Endometrial microvascular endothelial cells (primary cell): ENCODE results near the gene C19orf53. TPM values are rescaled to one million over a fixed set of nuclear protein-coding genes. Genes with fewer than 3 reads are reported as not detected.
"Not testable (repeated sequence)": the region's sequence is repeated elsewhere in the genome, so short reads cannot be mapped to it uniquely, and the experiment has no call there.

Experiments used
- in situ Hi-C: cut with HindIII; loops from 2 replicates; pipeline ENCODE4 v1.10.0; 2017; ENCODE audit warnings: low sequenced_read_pairs, low pct_unique_long_range_greater_than_20kb; ENCODE audit errors: inconsistent ontology term
- total RNA-seq: library from RNA; depleted of rRNA; stranded (reverse); fragments of >200 nt; gene quantifications from one replicate; pipeline ENCODE4 v1.2.3, GENCODE V29; 2015; ENCODE audit errors: inconsistent ontology term

Gene C19orf53
- total RNA-seq: 121 TPM

DNA sequence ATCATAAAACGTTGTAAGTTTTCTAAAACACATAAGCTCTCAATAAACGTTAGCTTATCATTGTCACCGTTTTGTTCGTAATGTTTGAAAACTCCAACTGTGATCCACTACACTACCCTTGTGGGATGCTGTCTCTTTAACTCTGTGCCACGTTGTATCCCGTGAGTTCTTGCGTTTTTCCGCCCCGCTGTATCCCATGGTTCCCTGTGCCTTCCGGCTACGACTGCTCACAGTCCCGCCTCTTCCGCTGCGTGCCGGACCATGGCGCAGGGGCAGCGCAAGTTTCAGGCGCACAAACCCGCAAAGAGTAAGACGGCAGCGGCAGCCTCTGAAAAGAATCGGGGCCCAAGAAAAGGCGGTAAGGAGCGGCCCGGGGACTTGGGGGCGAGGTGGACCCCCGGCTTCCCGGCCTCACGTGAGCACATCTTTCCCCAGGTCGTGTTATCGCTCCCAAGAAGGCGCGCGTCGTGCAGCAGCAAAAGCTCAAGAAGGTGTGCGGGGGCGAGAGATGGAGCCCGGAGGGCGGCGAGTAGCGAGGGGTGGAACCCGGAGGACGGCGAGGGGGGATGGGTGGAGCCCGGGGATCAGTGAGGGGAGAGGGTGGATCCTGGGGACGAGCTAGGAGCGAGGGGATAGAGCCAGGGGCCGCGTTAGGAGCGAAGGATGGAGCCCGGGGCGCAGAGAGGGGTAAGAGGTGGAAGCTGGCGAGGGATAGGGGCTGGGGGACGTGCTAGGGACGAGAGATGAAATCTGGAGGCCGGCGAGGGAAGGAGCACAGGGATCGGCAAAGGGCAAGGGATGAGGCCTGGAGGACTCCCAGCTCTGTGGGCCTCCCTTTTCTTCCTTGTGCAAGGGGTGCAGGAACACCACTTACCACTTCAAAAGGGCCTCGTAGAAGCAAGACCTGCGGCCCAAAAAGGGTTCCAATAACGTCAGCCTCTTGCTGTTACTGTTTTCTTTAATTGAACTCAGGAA is at the start of gene C19orf53:
Gene C19orf53, plus strand, starts transcription at position 240 of the 975 bp plus-strand sequence. Its CDS starts 22 bp downstream, at position 262.
- in situ Hi-C loops: no loop called here

DNA sequence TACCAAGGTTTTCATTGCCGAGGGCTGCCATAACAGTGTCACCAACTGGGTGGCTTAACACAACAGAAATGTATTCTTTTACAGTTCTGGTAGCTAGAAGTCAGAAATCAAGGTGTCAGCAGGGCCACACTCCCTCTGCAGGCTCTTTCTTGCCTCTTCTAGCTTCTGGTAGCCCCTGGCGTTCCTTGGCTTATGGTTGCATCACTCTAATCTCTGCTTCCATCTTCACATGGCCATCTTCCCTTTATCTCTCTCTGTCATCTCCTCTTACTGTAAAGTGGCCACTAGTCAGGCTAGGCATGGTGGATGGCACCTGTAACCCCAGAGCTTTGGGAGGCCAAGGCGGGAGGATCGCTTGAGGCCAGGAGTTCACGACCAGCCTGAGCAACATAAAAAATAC is 47.9 kb upstream of the C19orf53 start:
- in situ Hi-C loops: loop anchor here (25.0 kb wide), 1 partner anchor 464 kb away; no protein-coding TSS in a partner anchor

DNA sequence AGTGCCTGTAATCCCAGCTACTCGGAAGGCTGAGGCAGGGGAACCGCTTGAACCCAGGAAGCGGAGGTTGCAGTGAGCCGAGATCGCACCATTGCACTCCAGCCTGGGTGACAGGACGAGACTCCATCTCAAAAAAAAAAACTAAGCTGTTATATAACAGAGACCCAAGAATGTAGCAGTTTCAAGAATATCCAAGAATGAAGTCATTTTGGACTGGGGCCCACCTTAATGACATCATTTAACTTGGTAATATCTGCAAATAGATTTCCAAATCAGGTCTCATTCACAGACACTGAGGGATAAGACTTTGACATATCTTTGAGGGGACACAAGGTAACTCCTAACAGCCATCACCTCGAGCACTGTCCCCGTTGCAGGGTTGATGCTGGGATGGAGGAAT is 46.5 kb upstream of the C19orf53 start:
- in situ Hi-C loops: loop anchor here (25.0 kb wide), 1 partner anchor 465 kb away; no protein-coding TSS in a partner anchor

DNA sequence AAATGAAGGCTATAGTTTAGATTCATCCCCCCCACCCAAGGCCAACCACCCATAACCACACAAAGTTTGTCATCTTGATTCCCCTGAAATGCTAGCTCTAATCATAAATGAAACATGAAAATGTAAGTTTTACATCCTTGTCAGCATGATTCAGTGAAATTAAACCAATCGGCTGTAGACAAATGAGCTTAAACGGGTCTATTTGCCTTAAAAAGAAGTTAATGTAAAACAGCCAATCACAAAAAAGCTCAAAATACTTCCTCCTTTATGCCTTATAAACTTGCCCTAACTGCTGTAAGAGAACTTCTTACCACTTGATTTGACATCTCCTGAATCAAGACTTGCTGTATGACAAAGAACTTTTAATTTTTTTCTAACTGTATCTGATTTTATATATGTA is 44.4 kb upstream of the C19orf53 start:
- in situ Hi-C loops: loop anchor here (25.0 kb wide), 1 partner anchor 468 kb away; no protein-coding TSS in a partner anchor

DNA sequence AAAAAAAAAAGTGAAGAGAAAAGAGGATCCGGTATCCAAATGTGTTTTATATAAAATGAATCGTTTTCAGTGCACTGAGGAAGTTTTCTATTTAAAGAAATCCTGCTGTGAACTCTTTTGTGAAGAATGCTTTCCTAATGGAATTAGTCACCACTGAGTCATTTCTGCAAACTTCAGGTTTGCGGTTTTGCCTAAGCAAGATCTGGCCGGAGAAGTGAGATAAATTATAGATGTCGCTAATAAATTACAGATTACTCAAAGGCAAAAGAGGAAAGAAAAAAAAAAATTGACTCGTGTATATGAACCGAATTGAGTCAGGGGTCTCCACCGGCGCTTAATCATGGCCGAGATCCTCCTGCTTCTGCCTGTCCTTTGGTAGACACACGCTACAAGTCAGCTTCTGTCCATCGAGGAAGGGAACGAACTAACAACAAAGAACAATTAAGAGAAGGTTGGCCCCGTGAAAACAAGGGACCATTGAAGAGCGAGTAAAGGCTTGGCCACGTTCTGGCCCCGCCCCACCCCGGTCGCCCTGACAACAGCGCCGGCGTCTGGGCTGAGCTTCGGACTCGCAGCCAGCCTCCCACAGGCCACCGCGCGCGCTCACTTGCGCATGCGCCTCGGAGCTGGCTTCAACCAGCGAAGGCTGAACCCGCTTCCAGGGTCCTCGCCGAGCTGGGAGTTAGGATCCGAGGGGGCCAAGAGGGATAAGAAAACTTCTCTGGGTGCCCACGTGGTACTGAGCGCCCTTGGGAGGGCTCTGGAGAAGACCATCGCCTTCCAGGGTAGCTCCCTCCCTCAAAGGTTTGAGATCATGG is 42.9 kb upstream of the C19orf53 start:
- in situ Hi-C loops: loop anchor here (25.0 kb wide), 1 partner anchor 469 kb away; no protein-coding TSS in a partner anchor

DNA sequence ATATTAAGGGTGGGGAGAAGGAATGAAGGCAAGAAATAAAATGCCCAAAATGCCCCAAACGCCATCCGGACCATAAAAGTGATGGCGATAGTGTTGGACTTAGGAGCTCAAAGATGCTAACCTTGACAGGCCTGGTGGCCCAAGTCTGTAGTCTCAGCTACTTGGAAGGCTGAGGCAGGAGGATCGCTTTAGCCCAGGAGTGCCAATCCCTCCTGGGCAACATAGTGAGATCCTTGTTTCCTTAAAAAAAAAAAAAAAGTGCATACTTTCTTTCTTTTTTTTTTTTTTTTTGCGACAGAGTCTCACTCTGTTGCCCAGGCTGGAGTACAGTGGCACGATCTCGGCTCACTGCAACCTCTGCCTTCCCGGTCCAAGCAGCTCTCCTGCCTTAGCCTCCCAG is 41.9 kb upstream of the C19orf53 start:
- in situ Hi-C loops: loop anchor here (25.0 kb wide), 1 partner anchor 470 kb away; no protein-coding TSS in a partner anchor

DNA sequence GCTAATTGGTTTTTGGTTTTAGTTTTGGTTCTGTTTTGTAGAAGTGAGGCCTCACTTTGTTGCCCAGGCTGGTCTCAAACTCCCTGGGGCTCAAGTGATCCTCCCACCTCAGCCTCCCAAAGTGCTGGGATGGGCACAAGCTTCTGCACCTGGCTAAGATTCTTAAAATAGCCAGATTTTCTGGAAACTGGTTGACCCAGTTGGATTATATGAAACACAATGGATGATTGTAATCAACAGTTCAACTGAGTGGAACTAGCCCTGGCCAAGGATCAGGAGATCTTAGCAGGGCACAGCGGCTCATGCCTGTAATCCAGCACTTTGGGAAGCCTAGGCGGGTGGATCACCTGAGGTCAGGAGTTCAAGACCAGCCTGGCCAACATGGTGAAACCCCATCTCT is 39.5 kb upstream of the C19orf53 start:
- in situ Hi-C loops: loop anchor here (25.0 kb wide), 1 partner anchor 472 kb away; no protein-coding TSS in a partner anchor

DNA sequence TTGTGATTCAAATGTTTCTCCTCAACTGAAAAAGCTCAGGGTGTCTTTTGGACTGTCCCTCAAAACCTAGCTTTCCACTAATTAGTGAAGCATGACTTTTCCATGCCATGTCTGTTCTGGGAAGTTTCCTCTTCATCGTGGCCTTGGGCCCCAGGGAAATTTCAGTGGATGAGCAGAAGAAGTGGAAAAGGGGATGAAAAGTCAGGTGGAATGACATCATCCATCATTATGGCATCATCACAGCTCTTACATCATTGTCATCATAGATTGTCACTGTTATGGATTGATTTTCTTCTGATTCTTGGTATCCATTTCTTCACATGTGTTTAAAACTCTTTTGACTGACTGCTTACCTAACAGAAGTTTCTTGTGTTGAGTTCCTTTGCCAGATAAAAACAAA is 36.2 kb upstream of the C19orf53 start:
- in situ Hi-C loops: loop anchor here (25.0 kb wide), 1 partner anchor 476 kb away; no protein-coding TSS in a partner anchor

DNA sequence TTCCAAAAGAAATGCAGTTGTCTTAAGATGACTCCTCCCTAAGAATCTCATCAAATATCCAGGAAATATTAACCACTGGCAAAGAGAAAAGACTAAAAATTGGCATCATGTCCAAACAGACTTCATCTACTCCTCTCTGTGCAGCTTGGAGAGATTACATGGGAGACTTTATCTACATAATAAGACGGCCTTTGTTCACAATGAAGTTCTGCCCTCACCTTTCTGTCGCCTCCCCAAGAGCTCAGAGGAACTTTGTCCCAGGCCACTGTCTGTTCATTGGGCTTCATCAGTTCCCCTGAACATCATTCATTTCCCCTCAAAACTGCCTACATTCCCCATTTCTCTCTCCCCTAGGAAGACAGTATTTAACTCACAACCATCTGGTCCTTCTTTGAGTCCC is 32.4 kb upstream of the C19orf53 start:
- in situ Hi-C loops: loop anchor here (25.0 kb wide), 1 partner anchor 480 kb away; no protein-coding TSS in a partner anchor

DNA sequence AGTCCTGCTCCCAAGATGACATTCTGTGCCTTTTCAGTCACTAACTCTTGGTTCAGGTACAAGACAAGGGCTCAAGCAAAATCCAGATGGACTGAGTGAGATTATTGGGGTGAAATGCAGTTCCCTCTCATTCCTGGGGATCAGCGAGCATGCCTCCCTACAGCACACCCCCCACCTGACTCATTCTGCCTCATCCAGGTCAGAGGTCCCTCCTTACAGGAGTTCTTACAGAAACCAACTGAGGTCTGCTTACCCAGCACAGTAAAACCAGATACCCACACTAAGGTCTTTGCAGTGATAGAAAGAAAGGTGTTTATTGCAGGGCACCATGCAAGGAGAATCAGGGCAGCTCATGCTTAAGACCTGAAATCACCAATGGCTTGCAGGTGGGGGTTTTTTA is 31.5 kb upstream of the C19orf53 start:
- in situ Hi-C loops: loop anchor here (25.0 kb wide), 1 partner anchor 480 kb away; no protein-coding TSS in a partner anchor

DNA sequence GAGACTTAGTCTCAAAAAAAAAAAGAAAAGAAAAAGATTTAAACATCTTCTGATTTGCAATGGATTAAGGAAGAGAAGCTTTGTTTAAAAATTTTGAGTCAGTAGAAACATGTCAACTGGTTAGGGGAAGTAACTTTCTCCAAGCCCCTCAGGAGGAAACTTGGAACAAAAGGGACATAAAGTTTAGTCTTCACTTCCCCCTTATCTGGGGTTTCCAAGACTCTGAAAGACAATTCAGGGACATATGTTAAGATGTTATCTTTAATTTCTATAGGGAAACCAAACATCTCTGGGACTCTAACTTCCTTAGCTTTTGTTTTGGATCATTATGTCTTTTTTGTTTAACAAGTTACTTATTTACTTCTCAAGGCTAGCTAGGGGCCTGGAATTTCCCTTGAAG is 30.1 kb upstream of the C19orf53 start:
- in situ Hi-C loops: loop anchor here (25.0 kb wide), 1 partner anchor 482 kb away; no protein-coding TSS in a partner anchor

DNA sequence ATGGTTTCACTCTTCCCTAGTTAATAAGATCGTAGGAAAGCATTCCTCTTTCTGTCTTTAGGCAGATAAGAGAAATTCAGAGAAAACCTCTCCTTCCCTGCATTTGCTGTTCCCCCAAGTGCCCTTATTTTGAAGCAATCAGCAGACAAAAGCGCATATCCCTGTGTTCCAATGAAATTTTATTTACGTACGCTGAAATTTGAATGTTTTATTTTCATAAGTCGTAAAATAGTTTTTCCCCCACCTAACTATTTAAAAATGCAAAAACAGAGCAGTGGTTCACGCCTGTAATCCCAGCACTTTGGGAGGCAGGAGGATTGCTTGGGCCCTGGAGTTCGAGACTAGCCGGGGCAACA is 27.2 kb upstream of the C19orf53 start:
- in situ Hi-C loops: loop anchor here (25.0 kb wide), 1 partner anchor 485 kb away; no protein-coding TSS in a partner anchor

DNA sequence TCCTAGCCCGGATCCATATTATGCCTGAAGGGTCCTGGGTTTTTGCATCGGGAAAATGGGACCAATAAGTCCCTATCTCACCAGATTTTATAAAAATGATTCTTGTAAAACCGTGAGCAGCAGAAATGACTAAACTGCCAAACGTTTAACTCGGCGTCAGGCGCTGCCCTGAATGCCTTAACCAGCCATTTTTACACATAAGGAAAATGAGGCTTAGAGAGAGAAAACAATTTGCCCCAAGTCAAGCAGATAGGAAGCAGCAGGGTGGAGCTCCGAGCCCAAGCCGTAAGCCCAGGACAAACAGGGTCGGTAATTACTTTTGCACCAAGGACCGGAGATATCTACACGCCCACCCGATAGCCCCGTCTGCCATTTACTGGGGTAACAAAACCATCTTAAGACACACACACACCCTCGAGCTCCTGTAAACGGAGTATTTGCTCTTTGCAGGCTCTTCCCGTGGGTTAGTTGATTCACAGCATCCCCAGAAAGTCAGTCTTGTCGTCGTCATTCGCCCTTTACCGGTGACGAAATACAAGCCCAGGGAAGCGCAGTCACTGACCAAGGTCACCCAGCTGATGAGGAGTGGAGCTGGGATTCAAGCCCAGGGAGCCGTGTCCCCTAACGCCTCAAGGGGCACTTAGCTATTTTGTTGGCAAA is 26.0 kb upstream of the C19orf53 start:
- in situ Hi-C loops: loop anchor here (25.0 kb wide), 1 partner anchor 486 kb away; no protein-coding TSS in a partner anchor

DNA sequence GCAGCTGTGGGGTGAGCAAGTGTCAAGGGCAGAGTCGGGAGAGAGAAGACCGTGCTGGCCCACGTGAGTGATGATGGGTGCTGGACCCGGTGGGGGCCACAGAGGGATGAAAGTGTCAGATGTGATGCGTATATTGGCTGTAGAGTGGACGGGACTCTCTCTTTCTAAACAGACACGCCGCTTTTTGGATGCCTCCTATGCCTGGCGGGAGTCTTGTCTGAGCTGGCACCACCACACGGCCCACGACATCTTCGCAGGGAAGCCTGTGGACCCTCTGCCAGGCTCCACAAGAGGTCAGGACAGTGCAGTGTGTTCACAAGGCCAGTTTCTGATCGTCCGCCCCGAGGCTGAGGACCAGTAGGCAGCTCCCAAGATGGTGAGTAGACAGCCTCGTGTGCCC is 22.8 kb upstream of the C19orf53 start:
- in situ Hi-C loops: no loop called here

DNA sequence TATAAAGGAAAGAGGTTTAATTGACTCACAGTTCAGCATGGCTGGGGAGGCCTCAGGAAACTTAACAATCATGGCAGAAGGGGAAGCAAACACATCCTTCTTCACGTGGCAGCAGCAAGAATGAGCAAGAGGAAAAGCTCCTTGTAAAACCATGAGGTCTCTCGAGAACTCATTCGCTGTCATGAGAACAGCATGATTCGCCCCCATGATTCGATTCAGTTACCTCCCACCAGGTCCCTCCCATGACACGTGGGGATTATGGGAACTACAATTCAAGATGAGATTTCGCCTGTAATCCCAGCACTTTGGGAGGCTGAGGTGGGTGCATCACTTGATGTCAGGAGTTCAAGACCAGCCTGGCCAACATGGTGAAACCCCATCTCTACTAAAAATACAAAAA is 20.6 kb upstream of the C19orf53 start:
- in situ Hi-C loops: not testable (repeated sequence)

DNA sequence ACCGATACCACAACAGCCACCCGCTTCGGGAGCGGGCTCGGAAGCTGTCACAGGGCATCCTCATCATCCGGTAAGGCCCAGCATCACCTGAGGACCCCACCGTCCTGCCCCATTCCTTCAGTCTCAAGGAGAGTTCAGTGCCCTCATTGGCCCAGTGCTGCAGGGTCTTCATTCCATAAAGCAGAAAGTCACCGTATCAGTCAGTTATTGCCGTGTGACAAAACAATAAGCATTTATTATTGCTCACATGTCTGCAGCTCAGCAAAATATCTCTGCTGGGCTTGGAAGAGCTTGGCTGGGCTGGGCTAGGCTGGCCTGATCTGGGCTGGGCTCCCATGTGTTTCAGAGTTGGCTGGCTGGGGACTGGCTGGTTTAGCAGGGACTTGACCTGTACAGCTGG is 18.0 kb upstream of the C19orf53 start:
- in situ Hi-C loops: no loop called here

DNA sequence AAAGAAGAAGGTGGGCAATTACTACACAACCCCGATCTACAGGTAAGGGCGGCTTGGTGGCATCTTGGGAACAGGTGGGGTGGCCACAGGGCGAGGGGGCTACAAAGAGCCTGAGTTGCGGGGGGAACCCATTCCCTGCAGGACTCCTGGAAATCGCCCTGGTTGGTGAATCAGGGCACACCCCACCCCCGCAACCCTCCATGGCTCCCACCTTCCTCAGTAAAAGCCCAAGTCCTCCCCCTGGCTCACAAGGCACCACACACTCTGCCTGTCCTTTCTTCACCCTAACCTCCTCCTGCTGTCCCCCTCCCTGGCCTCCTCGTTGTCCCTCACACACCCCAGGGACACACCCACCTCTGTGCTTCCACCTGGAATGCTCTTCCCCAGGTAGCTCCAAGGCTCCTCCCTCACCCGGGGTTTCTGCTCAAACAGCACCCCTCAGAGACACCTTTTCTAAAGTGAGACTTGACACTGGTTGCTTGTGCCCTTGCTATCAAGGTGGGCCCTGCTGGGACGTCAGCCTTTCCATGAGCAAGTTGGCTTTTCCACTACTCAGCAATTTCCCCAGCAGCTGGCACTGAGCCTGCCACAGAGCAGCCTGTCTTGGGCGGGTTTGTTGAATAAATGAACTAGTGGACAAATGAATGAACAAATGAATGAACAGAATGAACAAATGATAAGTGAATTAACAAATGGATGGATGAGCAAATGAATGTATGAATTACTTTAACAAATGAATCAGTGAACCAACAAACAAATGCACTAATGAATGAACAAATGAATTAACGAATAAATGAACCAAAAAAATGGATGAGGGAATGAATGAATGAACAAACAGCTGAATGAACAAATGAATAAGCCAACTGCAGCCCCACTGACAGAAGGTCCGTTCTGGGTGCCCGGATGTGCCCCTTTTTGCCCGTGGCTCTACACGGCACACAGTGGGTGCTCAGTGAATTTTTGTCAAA is 16.2 kb upstream of the C19orf53 start:
- in situ Hi-C loops: no loop called here
